ENCODE data around the gene NADSYN1. TPM values are rescaled to one million over a fixed set of nuclear protein-coding genes. Genes with fewer than 3 reads are reported as not detected.

The NADSYN1 gene
- total RNA-seq, 2 donors from 2014 or later: 56.6 to 80.2 TPM

DNA sequence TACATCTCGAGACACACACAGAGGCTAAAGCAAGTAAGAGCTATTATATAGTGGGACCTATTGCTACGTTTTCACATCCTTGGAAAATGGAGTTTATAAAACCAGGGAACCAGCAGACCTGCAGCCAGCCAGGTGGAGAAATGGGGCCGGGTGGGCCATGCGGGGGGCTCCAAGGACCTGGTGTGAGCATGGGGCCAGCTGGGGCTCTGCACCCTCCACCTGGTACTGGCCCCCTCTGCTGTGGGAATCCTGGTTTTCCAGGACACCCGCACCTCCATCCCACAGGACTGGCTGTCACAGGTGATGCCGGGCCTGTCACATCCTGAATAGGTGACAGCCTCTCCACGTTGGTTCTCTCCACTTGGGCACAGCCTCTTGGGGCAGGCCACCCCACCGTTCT is 16.1 kb upstream of the NADSYN1 start:
- intact Hi-C loops (cut with DNase I): no loop called here
- no peaks in the 10 kb centered on the region for H3K9me3 ChIP-seq
- no peaks in the 10 kb centered on the region for H3K27me3 ChIP-seq (replicated peaks; ENCODE audit: insufficient read depth)
- no peak overlapping the region for H3K27ac ChIP-seq
- TF ChIP-seq POLR2AphosphoS5 (IDR thresholded peaks at IDR 0.05) (no peak), CTCF (IDR thresholded peaks at IDR 0.05) (no peak), POLR2A (IDR thresholded peaks at IDR 0.05) (no peak)
- no peak overlapping the region for H3K4me3 ChIP-seq
- peaks cover 12% of the 10 kb centered on the region for H3K4me1 ChIP-seq (replicated peaks)
- WGBS: 93% methylated on average over 7 of the region's 8 CpGs
- DNase-seq (ENCODE audit: low spot score): no peak
- H3K36me3 ChIP-seq: peaks cover 5 to 10% of the 10 kb centered on the region in 2 donors

GRCh38 chr11:71437399-71437798 is 15.6 kb upstream of the NADSYN1 start:
- Histone ChIP-seq H3K36me3 (peaks cover 5 to 10% of the 10 kb centered on the region in 2 donors), H3K4me3 (no peak overlapping the region), H3K27me3 (replicated peaks; ENCODE audit: insufficient read depth) (no peaks in the 10 kb centered on the region), H3K4me1 (replicated peaks) (peaks cover 12% of the 10 kb centered on the region), H3K9me3 (no peaks in the 10 kb centered on the region), H3K27ac (no peak overlapping the region)
- intact Hi-C loops (cut with DNase I): no loop called here
- TF ChIP-seq POLR2AphosphoS5 (IDR thresholded peaks at IDR 0.05) (no peak), POLR2A (IDR thresholded peaks at IDR 0.05) (no peak), CTCF (IDR thresholded peaks at IDR 0.05) (no peak)
- no peak for DNase-seq (ENCODE audit: low spot score)
- WGBS: 96% methylated on average over 6 of the region's 6 CpGs

GRCh38 chr11:71437879-71438278 is 15.1 kb upstream of the NADSYN1 start:
- WGBS: 78% methylated on average over 13 of the region's 13 CpGs
- intact Hi-C loops (cut with DNase I): no loop called here
- TF ChIP-seq CTCF (IDR thresholded peaks at IDR 0.05) (no peak), POLR2AphosphoS5 (IDR thresholded peaks at IDR 0.05) (no peak), POLR2A (IDR thresholded peaks at IDR 0.05) (no peak)
- H3K9me3 ChIP-seq: no peaks in the 10 kb centered on the region
- peaks cover 5 to 10% of the 10 kb centered on the region in 2 donors for H3K36me3 ChIP-seq
- H3K27ac ChIP-seq: no peak overlapping the region
- no peaks in the 10 kb centered on the region for H3K27me3 ChIP-seq (replicated peaks; ENCODE audit: insufficient read depth)
- no peak for DNase-seq (ENCODE audit: low spot score)
- H3K4me1 ChIP-seq (replicated peaks): peaks cover 7% of the 10 kb centered on the region
- H3K4me3 ChIP-seq: no peak overlapping the region

- Histone ChIP-seq H3K27ac (no peak overlapping the region), H3K4me1 (replicated peaks) (peaks cover 5% of the 10 kb centered on the region), H3K4me3 (no peak overlapping the region), H3K36me3 (peaks cover 5 to 10% of the 10 kb centered on the region in 2 donors), H3K9me3 (no peaks in the 10 kb centered on the region), H3K27me3 (replicated peaks; ENCODE audit: insufficient read depth) (no peaks in the 10 kb centered on the region)
- 92% methylated on average over 18 of the region's 19 CpGs for WGBS
- intact Hi-C loops (cut with DNase I): no loop called here
- TF ChIP-seq CTCF (IDR thresholded peaks at IDR 0.05) (no peak), POLR2AphosphoS5 (IDR thresholded peaks at IDR 0.05) (no peak), POLR2A (IDR thresholded peaks at IDR 0.05) (no peak)
- no peak for DNase-seq (ENCODE audit: low spot score)
These were observed 14.4 kb upstream of the NADSYN1 start for GRCh38 chr11:71438650-71439049.

- no peak for DNase-seq (ENCODE audit: low spot score)
- 90% methylated on average over 6 of the region's 6 CpGs for WGBS
- Histone ChIP-seq H3K36me3 (peaks cover 5 to 10% of the 10 kb centered on the region in 2 donors), H3K27ac (no peak overlapping the region), H3K4me3 (no peak overlapping the region), H3K4me1 (replicated peaks) (no peaks in the 10 kb centered on the region), H3K27me3 (replicated peaks; ENCODE audit: insufficient read depth) (no peaks in the 10 kb centered on the region), H3K9me3 (no peaks in the 10 kb centered on the region)
- TF ChIP-seq CTCF (IDR thresholded peaks at IDR 0.05) (no peak), POLR2AphosphoS5 (IDR thresholded peaks at IDR 0.05) (no peak), POLR2A (IDR thresholded peaks at IDR 0.05) (no peak)
- intact Hi-C loops (cut with DNase I): no loop called here
These were observed 12.8 kb upstream of the NADSYN1 start for GRCh38 chr11:71440021-71440755.
